GM18505 (cell line): Measurements from ENCODE around the gene HIP1.
A peak's percentile ranks its signal among the peaks of the same experiment; 100 is the strongest.

ENCODE experiments used
- ATAC-seq: cut with Tn5 transposase; IDR thresholded peaks from one replicate; pipeline ENCODE4 v1.9.1; 2021; ENCODE audit not compliant: unreplicated experiment
- POLR2A ChIP-seq: IDR thresholded peaks from 4 replicates; pipeline ENCODE4 v1.6.1; 2011; ENCODE audit warnings: borderline replicate concordance; ENCODE audit not compliant: insufficient read depth, insufficient read length; ENCODE audit errors: extremely low read depth

HIP1 gene

DNA sequence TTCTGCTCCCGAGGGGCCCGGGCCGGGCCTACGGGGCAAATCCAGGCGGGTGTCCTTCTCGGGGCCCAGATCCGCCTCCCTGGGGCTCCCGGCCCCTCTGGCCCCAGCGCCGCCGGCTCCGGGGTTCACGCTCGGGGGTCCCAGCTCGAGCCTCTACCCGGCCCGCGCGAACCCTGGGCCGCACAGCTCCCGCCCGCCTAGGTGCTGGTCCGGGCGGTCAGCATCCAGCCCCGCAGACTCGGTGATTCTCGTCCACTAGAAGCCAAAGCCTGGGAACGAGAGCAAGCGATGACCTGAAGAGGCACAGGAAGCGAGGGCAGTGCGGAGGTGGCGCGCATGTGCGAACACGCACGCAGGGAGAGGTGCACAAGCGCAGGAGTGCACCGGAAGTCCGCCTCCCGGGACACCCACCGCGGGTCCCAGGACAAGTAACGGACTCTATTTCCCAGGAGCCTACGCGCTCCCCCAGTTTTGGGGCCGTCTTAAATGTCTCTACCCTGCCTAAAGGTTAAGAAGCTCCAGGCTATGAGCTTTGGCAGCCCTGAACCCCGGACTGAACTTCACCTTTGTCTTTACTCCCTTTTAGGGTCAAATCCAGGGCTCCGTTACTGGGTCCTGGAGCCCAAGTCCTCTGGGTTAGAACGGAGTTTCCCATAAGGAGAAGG, 252.6 kb downstream of the HIP1 start, which contains the start of gene POM121C:
POM121C (minus strand) TSS at position 321 of the 665 bp plus-strand sequence. CDS start 44,803 bp downstream, outside the sequence.
- peak; percentile 67 for TF ChIP-seq POLR2A
- peak; percentile 99 for ATAC-seq

- peak; percentile 12 for ATAC-seq
These were observed 253.3 kb downstream of the HIP1 start for GRCh38 chr7:75485355-75485978.
